Stimulated activated naive CD8-positive, alpha-beta T cell treated with anti-CD3 and anti-CD28 coated beads, Interleukin-15, amount 100 ng/mL, for 72 hours (primary cell): Measurements from ENCODE around the gene C16orf78.

Experiments
- ATAC-seq: fragments of 150-1000 bp; cut with Tn5 transposase; 2 replicates; pipeline ENCODE4 v1.10.0; 2021; ENCODE audit warnings: mild to moderate bottlenecking, moderate library complexity
- DNase-seq, 2 donors: peaks; one replicate each; pipeline ENCODE4 v3.0.0; 2021 to 2022
- H3K27ac Mint-ChIP-seq, 2 donors: one replicate each; pipeline ENCODE4 v1.8.0; 2022; ENCODE audit warnings: mild to moderate bottlenecking in 2 of 2, mixed read lengths in 2 of 2, moderate library complexity in 2 of 2
- H3K27me3 Mint-ChIP-seq: one replicate; pipeline ENCODE4 v1.8.0; 2022; ENCODE audit warnings: mixed read lengths
- H3K4me1 Mint-ChIP-seq: one replicate; pipeline ENCODE4 v1.8.0; 2022; ENCODE audit warnings: mild to moderate bottlenecking, mixed read lengths
- H3K4me3 Mint-ChIP-seq, 2 donors: one replicate each; pipeline ENCODE4 v1.8.0; 2022; ENCODE audit warnings: mild to moderate bottlenecking in 2 of 2, mixed read lengths in 2 of 2, moderate library complexity in 1 of 2
- H3K9me3 Mint-ChIP-seq, 2 donors: one replicate each; pipeline ENCODE4 v1.8.0; 2022; ENCODE audit warnings: mixed read lengths in 2 of 2

The C16orf78 gene, protein sequence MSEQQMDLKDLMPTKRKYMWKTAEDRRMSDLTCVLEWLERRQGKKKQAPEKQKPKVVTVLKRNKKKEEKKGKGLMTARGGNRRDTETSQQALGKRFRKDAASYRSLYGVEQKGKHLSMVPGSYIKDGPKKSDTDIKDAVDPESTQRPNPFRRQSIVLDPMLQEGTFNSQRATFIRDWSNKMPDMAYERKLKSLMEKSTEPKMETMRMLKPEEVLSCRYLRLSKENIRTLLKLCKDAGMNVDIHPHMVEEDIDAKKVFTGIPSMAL

DNA sequence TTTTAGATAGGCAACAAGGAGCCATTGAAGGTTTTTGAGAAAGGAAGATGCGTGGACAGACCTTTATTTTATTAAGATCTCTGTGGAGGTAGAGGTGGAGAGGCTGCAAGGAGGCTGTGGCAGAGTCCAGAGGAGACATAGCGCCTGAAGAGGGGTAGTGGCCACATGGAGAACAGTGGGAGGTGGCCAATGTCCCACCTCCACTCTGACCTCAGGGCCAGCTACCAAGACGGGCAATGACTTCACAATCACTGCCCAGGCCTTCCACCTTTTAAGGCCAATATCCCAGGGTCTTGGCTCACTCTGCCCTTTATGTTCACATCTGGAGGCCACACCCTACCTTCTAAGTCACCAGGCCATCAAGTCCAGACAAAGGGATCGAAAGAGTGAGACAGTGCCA lies at the start of gene C16orf78:
C16orf78 (plus strand) TSS at position 301 of the 400 bp plus-strand sequence. CDS start 136 bp downstream, outside the sequence.
- Mint-ChIP-seq H3K27ac (no peak within 1 kb of the TSS), H3K9me3 (no peaks in the 10 kb centered on the region), H3K27me3 (peaks cover 19% of the 10 kb centered on the region), H3K4me3 (no peak within 1 kb of the TSS), H3K4me1 (no peaks in the 10 kb centered on the region)
- no peak for DNase-seq
- no peak for ATAC-seq

DNA sequence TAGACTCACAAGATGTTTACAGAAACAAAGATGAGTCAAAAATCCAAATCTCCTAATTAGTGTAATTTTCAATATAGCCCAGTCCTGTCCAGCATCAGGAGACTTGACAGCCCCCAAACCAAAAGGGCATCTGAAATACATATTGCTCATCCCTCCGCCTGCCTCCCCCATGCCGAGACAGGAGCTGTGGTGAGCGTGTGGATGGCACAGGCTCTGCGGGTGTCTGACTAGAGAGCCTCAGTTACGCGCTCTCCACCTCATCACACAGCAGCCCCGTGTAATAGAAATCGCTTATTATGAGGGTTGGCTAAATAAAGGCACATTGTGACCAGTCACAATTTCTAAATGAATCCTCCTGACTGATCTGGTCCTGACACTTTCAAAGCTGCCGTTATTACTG lies 48.9 kb upstream of the C16orf78 start:
- ATAC-seq (no peak), DNase-seq (no peak)
- Mint-ChIP-seq H3K4me1 (no peaks in the 10 kb centered on the region), H3K27ac (no peak overlapping the region), H3K9me3 (peaks cover 5 to 9% of the 10 kb centered on the region in 2 donors), H3K4me3 (no peak overlapping the region), H3K27me3 (peaks cover 9% of the 10 kb centered on the region)

GRCh38 chr16:49327466-49327865 lies 46.1 kb upstream of the C16orf78 start:
- no peaks in the 10 kb centered on the region for H3K9me3 Mint-ChIP-seq
- no peaks in the 10 kb centered on the region for H3K4me1 Mint-ChIP-seq
- H3K27me3 Mint-ChIP-seq, result peaks cover 9% of the 10 kb centered on the region
- H3K4me3 Mint-ChIP-seq, result no peak overlapping the region
- H3K27ac Mint-ChIP-seq, result no peak overlapping the region
- ATAC-seq, result no peak
- no peak for DNase-seq

GRCh38 chr16:49328325-49328724 lies 45.3 kb upstream of the C16orf78 start:
- H3K27ac Mint-ChIP-seq, result no peak overlapping the region
- H3K4me1 Mint-ChIP-seq, result no peaks in the 10 kb centered on the region
- DNase-seq, result no peak
- H3K9me3 Mint-ChIP-seq, result no peaks in the 10 kb centered on the region
- peaks cover 13% of the 10 kb centered on the region for H3K27me3 Mint-ChIP-seq
- H3K4me3 Mint-ChIP-seq, result no peak overlapping the region
- no peak for ATAC-seq

DNA sequence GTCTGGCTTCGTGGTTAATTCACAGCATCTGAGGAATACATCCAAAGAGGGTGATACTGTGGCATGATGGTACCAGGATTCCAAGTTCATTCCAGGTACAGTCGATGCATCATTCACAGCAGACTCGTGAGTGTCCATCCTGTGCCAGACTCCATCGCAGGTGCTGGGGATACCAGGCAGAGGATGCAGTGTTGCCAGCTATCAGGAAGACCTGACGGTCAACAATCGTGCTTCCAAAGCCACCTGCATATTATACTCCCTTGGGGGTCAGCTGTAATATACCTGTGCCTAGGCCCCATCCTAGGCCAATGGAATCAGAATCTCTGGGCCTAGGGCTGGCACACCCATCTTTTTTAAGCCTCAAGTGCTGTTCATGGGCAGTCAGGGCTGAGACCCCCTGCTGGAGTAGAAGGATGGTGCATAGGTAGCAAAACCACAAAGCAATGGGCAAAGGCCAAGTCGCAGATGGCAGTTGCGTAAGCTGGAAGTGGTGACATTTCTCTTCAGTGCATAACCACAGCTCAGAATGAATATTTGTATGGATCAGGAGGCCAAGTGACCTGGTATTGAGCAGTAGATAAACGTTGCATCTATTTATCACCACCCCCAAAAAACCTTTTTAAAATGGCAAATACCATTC lies 42.9 kb upstream of the C16orf78 start:
- H3K4me1 Mint-ChIP-seq, result no peaks in the 10 kb centered on the region
- H3K4me3 Mint-ChIP-seq, result no peak overlapping the region
- no peak for DNase-seq
- peaks cover 11% of the 10 kb centered on the region for H3K27me3 Mint-ChIP-seq
- H3K9me3 Mint-ChIP-seq, result no peaks in the 10 kb centered on the region
- H3K27ac Mint-ChIP-seq, result no peak overlapping the region
- ATAC-seq, result no peak

GRCh38 chr16:49332589-49333258 lies 40.9 kb upstream of the C16orf78 start:
- Mint-ChIP-seq H3K4me1 (no peaks in the 10 kb centered on the region), H3K27me3 (peaks cover 31% of the 10 kb centered on the region), H3K27ac (no peak overlapping the region), H3K4me3 (no peak overlapping the region), H3K9me3 (no peaks in the 10 kb centered on the region)
- no peak for DNase-seq
- no peak for ATAC-seq

DNA sequence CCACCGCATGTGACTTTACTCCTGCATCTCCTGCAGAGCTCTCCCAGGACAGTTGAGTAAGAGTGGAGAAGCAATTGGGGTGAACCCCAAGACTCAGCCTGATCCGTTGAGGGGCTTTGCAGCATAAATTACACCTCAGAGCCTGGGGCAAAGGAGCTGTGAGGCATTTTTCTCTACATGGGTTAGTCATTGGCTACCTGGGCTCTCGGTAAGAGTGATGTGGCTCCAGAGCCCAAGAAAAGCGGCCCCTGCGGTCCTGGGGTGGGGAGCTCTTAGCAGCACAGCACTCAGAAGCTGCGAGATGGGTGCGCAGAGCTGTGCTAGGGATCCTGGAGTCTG lies 40.4 kb upstream of the C16orf78 start:
- H3K4me3 Mint-ChIP-seq, result no peak overlapping the region
- ATAC-seq, result no peak
- no peak for DNase-seq
- no peaks in the 10 kb centered on the region for H3K9me3 Mint-ChIP-seq
- H3K27ac Mint-ChIP-seq, result no peak overlapping the region
- H3K27me3 Mint-ChIP-seq, result peaks cover 35% of the 10 kb centered on the region
- no peaks in the 10 kb centered on the region for H3K4me1 Mint-ChIP-seq

GRCh38 chr16:49335828-49336227 lies 37.8 kb upstream of the C16orf78 start:
- no peak for ATAC-seq
- no peak overlapping the region for H3K27ac Mint-ChIP-seq

DNA sequence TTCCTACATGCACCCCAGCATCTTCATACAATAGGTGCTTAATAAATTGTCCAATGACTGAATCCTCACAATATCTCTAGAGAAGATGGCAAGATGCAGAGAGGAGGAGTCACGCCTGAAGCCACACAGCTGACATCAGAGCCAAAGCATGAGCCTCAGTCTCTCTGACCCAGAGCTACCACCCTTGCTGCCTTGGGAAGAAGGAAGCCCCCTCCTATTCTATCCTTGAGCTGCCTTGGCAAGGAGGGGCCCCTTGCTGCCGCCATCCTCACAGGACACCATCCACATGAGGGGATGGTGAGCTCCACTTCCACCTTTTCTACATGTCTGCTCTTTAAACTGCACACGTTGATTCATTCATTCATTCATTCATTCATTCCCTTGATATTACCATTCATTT lies 37.0 kb upstream of the C16orf78 start:
- H3K4me1 Mint-ChIP-seq, result no peaks in the 10 kb centered on the region
- ATAC-seq (no peak), DNase-seq (no peak)
- H3K27me3 Mint-ChIP-seq, result peaks cover 64% of the 10 kb centered on the region
- no peak overlapping the region for H3K4me3 Mint-ChIP-seq
- no peaks in the 10 kb centered on the region for H3K9me3 Mint-ChIP-seq
- H3K27ac Mint-ChIP-seq, result no peak overlapping the region

More at GRCh38 chr16:49335828-49336227, 37.8 kb upstream of the C16orf78 start:
- H3K4me1 Mint-ChIP-seq, result no peaks in the 10 kb centered on the region
- H3K4me3 Mint-ChIP-seq, result no peak overlapping the region
- DNase-seq, result no peak
- H3K9me3 Mint-ChIP-seq, result no peaks in the 10 kb centered on the region
- peaks cover 60% of the 10 kb centered on the region for H3K27me3 Mint-ChIP-seq

DNA sequence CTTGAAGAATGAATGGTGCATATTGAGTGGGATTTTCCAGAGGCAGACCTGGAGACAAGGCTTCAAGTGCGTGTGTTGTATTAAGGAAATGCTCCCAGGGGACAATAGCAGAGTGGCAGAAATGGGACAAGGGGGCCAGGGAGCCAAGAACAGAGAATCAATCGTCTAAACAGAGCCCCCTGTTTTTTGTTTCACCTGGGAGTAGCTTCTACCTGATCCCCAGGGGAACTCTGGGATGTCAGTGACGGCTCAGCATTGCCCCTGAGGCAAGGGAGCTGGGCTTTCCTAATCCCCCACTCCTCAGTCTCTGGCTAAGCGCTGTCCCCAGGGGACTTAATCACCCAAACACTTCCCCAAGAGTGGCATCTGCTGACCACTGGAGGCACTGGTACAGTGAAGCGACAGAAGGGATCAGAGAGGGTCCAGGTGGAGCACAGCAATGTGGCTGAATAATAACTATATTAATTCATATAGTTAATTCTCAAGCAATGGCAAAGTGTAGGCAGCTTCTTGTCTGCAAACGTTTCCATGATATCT lies 35.7 kb upstream of the C16orf78 start:
- H3K27me3 Mint-ChIP-seq, result peaks cover 71% of the 10 kb centered on the region

DNA sequence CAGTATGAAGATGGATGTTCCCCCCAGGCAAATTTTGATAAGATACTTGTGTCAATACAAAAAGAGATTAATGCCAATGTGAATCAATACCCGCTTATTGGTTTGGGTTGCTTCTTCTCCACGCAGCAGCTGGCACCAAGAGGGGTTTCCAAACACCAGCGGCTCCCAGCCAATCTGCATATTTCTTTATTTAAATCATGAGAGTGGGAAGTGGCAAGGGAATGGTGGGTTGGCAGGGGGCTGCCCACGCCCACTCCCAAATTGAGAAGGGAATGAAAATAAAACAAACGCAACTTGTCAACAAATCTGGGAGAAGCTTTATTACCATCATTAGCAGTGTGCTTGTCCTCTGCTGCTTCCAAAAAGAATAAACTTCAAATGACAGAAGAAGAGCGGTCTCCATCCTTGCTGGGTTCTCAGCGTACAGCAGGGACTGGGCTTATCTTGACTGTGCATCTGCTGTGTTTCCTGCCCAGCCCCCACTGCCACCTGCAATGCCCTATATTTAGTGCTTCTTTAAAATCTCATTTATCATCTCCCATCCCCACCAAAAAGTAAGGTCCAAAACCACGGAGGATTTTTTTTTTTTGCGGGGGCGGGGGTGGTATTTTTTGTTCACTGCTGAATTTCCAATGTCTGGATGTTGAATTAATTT lies 34.9 kb upstream of the C16orf78 start:
- Mint-ChIP-seq H3K27ac (no peak overlapping the region), H3K27me3 (peaks cover 64% of the 10 kb centered on the region), H3K4me1 (no peaks in the 10 kb centered on the region), H3K4me3 (no peak overlapping the region), H3K9me3 (no peaks in the 10 kb centered on the region)
- no peak for DNase-seq
- no peak for ATAC-seq

More for the DNA sequence above, 35.7 kb upstream of the C16orf78 start:
- DNase-seq (no peak), ATAC-seq (no peak)
- H3K4me1 Mint-ChIP-seq, result no peaks in the 10 kb centered on the region
- H3K4me3 Mint-ChIP-seq, result no peak overlapping the region
- no peak overlapping the region for H3K27ac Mint-ChIP-seq
- no peaks in the 10 kb centered on the region for H3K9me3 Mint-ChIP-seq

DNA sequence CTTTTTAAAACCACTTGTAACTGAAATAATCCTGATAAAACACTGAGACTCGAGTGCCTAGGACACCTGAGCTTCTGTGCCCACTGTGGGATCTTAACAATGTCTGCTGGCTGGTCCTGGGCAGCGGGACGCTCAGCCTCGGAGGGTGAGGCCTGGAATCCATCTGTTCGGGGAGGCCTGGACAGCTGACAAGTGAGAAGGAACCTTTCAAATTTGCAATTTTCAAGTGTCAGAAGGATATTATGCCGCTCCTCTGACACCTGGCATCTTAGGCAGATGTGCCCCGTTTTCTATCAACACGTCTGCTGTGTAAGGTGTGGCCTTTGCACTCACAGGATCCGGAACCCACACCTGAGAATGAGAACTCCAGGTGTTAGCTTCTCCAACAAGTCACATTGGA lies 33.1 kb upstream of the C16orf78 start:
- Mint-ChIP-seq H3K27me3 (peaks cover 62% of the 10 kb centered on the region), H3K9me3 (no peaks in the 10 kb centered on the region), H3K4me1 (no peaks in the 10 kb centered on the region), H3K4me3 (no peak overlapping the region), H3K27ac (no peak overlapping the region)
- ATAC-seq, result no peak
- no peak for DNase-seq

DNA sequence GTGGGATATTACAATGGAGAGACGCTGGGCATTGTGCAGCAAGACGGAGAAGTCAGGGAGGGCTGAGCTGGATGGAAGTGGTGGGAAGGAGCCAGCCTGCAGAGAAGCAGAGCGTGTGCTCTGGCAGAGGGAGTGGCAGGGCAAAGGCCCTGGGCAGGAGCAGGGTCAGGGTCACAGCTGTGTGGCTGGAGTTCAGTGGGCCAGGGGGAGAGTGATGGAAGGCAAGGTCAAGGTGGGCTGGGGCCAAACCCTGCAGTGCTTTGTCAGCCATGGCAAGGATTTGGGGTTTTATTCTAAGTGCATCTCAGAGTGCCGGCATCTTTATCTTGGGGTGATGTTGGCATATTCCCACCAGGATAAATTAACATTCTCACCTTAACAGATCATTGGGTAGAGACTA lies 31.9 kb upstream of the C16orf78 start:
- peaks cover 50% of the 10 kb centered on the region for H3K27me3 Mint-ChIP-seq
- H3K27ac Mint-ChIP-seq, result no peak overlapping the region
- H3K4me3 Mint-ChIP-seq, result no peak overlapping the region
- DNase-seq, result no peak
- H3K4me1 Mint-ChIP-seq, result no peaks in the 10 kb centered on the region
- H3K9me3 Mint-ChIP-seq, result no peaks in the 10 kb centered on the region
- no peak for ATAC-seq

DNA sequence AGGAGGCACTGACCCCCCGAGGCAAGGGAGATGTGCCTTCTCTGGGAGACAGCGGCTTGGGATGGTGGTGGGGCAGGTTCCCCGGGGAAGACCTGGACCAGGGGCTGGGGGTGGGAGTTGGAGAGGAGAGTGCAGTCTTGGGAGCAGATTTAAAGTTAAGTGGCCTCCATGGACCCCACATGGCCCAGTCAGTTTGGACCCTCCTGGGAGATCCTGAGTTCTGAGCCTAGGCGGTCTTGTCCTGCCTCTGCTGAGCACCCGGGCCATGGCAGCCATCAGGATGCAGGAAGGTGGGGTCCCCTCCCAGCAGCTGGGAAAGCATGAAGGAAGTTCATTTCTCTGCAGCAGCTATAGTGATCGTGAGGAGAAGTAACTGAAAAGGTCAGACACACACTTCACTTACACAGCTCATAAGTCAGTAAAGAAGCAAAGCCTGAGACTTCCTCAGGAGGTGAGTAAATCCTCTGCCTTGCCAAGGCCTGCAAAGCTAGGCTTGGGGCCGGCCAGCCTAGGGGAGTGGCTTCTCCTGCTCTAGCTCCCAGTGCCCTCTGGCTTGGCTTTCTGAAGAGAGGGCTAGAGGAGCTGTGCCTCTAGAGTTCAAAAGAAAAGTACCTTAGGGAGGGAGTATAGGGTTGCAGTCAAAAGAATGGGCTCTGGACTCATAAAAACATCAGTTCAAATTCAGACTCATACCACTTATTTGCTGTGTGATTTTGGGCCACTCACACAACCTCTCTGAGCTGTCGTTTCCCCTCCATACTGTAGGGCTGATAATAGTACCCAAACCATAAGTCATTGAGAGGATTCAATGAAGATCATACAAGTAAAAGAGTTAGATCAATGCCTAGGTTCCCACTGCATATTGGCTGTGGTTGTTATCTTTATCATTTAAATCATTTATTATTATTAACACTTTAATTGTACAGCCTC lies 31.0 kb upstream of the C16orf78 start:
- Mint-ChIP-seq H3K27me3 (peaks cover 41% of the 10 kb centered on the region), H3K9me3 (no peaks in the 10 kb centered on the region), H3K27ac (no peak overlapping the region), H3K4me1 (no peaks in the 10 kb centered on the region), H3K4me3 (no peak overlapping the region)
- DNase-seq (no peak), ATAC-seq (no peak)

- peaks cover 35% of the 10 kb centered on the region for H3K27me3 Mint-ChIP-seq
- no peaks in the 10 kb centered on the region for H3K4me1 Mint-ChIP-seq
- DNase-seq, result no peak
These were observed 30.3 kb upstream of the C16orf78 start for GRCh38 chr16:49343291-49343690.

More at GRCh38 chr16:49343291-49343690, 30.3 kb upstream of the C16orf78 start:
- ATAC-seq, result no peak
- no peak overlapping the region for H3K4me3 Mint-ChIP-seq
- no peak overlapping the region for H3K27ac Mint-ChIP-seq
- H3K9me3 Mint-ChIP-seq, result no peaks in the 10 kb centered on the region
